GM23338 (cell line): ENCODE data around the gene PDE4D. TPM values are rescaled to one million over a fixed set of nuclear protein-coding genes. Genes with fewer than 3 reads are reported as not detected.

Experiments used
- ATAC-seq: fragments of 200-7000 bp; cut with Tn5 transposase; 3 replicates; pipeline ENCODE4 v1.9.1; 2020
- DNase-seq: peaks from one replicate; pipeline ENCODE4 v3.0.0-alpha.2; 2015; ENCODE audit warnings: low spot score
- H2AFZ ChIP-seq: fragments of 200-600 bp; sonication (generic); 2 replicates; pipeline ENCODE4 v1.8.0; 2016; ENCODE audit warnings: antibody characterized with exemption, mild to moderate bottlenecking, moderate library complexity
- H3F3A ChIP-seq: fragments of 200-600 bp; sonication (generic); replicated peaks from 2 replicates; pipeline ENCODE4 v1.8.0; 2017; ENCODE audit warnings: antibody characterized with exemption, mixed run types, low read depth
- H3K27ac ChIP-seq: fragments of 200-600 bp; sonication (generic); 2 replicates; pipeline ENCODE4 v1.6.1; 2016; ENCODE audit warnings: low read depth
- H3K27me3 ChIP-seq: fragments of 200-600 bp; sonication (generic); 2 replicates; pipeline ENCODE4 v1.8.0; 2016; ENCODE audit warnings: mild to moderate bottlenecking, mixed run types, moderate library complexity; ENCODE audit not compliant: insufficient read depth
- H3K36me3 ChIP-seq: fragments of 200-600 bp; sonication (generic); 2 replicates; pipeline ENCODE4 v1.8.0; 2016; ENCODE audit warnings: mild to moderate bottlenecking; ENCODE audit not compliant: insufficient read depth
- H3K4me1 ChIP-seq: fragments of 200-600 bp; sonication (generic); 2 replicates; pipeline ENCODE4 v1.8.0; 2016; ENCODE audit warnings: mild to moderate bottlenecking, moderate library complexity; ENCODE audit not compliant: insufficient read depth
- H3K4me2 ChIP-seq: fragments of 200-600 bp; sonication (generic); 2 replicates; pipeline ENCODE4 v1.7.1; 2017; ENCODE audit warnings: mixed run types
- H3K4me3 ChIP-seq: fragments of 200-600 bp; sonication (generic); 2 replicates; pipeline ENCODE4 v1.6.1; 2016; ENCODE audit warnings: mixed run types
- H3K79me2 ChIP-seq: fragments of 200-600 bp; sonication (generic); replicated peaks from 2 replicates; pipeline ENCODE4 v1.8.0; 2017; ENCODE audit warnings: mild to moderate bottlenecking; ENCODE audit not compliant: insufficient read depth
- H3K9me2 ChIP-seq: fragments of 200-600 bp; sonication (generic); 2 replicates; pipeline ENCODE4 v1.8.0; 2017; ENCODE audit not compliant: insufficient read depth
- H4K20me1 ChIP-seq: fragments of 200-600 bp; sonication (generic); replicated peaks from 2 replicates; pipeline ENCODE4 v1.8.0; 2017; ENCODE audit warnings: mild to moderate bottlenecking; ENCODE audit not compliant: insufficient read depth
- H3K27ac Mint-ChIP-seq: 2 replicates; pipeline ENCODE4 v1.8.0; 2020; ENCODE audit warnings: inconsistent platforms, mild to moderate bottlenecking, moderate library complexity, mixed read lengths
- H3K27me3 Mint-ChIP-seq: 3 replicates; pipeline ENCODE4 v1.8.0; 2022; ENCODE audit warnings: low read depth, mild to moderate bottlenecking, moderate library complexity, mixed read lengths, inconsistent platforms; ENCODE audit not compliant: insufficient read depth, poor library complexity
- H3K36me3 Mint-ChIP-seq: 3 replicates; pipeline ENCODE4 v1.8.0; 2021; ENCODE audit warnings: low read depth, mild to moderate bottlenecking, inconsistent platforms, moderate library complexity, mixed read lengths
- H3K4me1 Mint-ChIP-seq: 3 replicates; pipeline ENCODE4 v1.8.0; 2020; ENCODE audit warnings: mild to moderate bottlenecking, inconsistent platforms, mixed read lengths
- H3K4me3 Mint-ChIP-seq: 3 replicates; pipeline ENCODE4 v1.8.0; 2021; ENCODE audit warnings: moderate library complexity, mild to moderate bottlenecking, inconsistent platforms, mixed read lengths
- H3K9me3 Mint-ChIP-seq: 3 replicates; pipeline ENCODE4 v1.8.0; 2020; ENCODE audit warnings: moderate library complexity, mild to moderate bottlenecking, inconsistent platforms, mixed read lengths
- CREB1 ChIP-seq: fragments of 250-450 bp; sonication (Bioruptor Pico); IDR thresholded peaks from 2 replicates; pipeline ENCODE4 v1.5.0; 2020; ENCODE audit warnings: low read depth, mild to moderate bottlenecking, moderate library complexity
- EZH2 ChIP-seq: fragments of 200-600 bp; sonication (generic); IDR thresholded peaks from one replicate; pipeline ENCODE4 v1.8.0; 2017; ENCODE audit warnings: antibody characterized with exemption, mild to moderate bottlenecking, low read depth; ENCODE audit not compliant: unreplicated experiment
- EZH2phosphoT487 ChIP-seq: fragments of 200-600 bp; sonication (generic); IDR thresholded peaks from one replicate; pipeline ENCODE4 v1.8.1; 2018; ENCODE audit warnings: antibody characterized with exemption; ENCODE audit not compliant: unreplicated experiment
- JUNB ChIP-seq: IDR thresholded peaks from one replicate; pipeline ENCODE4 v1.6.1; 2016; ENCODE audit warnings: antibody characterized with exemption; ENCODE audit not compliant: unreplicated experiment
- POLR2AphosphoS5 ChIP-seq: IDR thresholded peaks from 2 replicates; pipeline ENCODE4 v1.6.1; 2016; ENCODE audit warnings: antibody characterized with exemption, low read depth
- STAT1 ChIP-seq: IDR thresholded peaks from one replicate; pipeline ENCODE4 v1.6.1; 2016; ENCODE audit warnings: antibody characterized with exemption; ENCODE audit not compliant: unreplicated experiment
- ZNF114 ChIP-seq: fragments of 250-450 bp; sonication (Bioruptor Pico); IDR thresholded peaks from 2 replicates; pipeline ENCODE4 v1.5.0; 2020; ENCODE audit warnings: mild to moderate bottlenecking, moderate library complexity
- ZNF331 ChIP-seq: fragments of 250-450 bp; sonication (Bioruptor Pico); IDR thresholded peaks from 2 replicates; pipeline ENCODE4 v1.5.0; 2020; ENCODE audit warnings: low read depth, mild to moderate bottlenecking, moderate library complexity
- polyA plus RNA-seq: library from polyadenylated mRNA; unstranded; fragments of >200 nt; fragmentation: Nextera tagmentation; extraction: Ambion mirVana; gene quantifications from 2 replicates; pipeline ENCODE4 v1.2.1, GENCODE V29; 2016
- total RNA-seq: library from RNA; depleted of rRNA; stranded (reverse); fragments of >200 nt; shearing (Covaris generic); gene quantifications from 2 replicates; pipeline ENCODE4 v1.2.3, GENCODE V29; 2014
- TF ChIP-seq, protein P1 (sequence below), 2 experiments: fragments of 200-600 bp in 1 of 2; sonication (generic) in 1 of 2; conservative IDR thresholded peaks; 2 replicates each; pipeline versions ENCODE4 v1.5.1 to v1.6.1; 2016 to 2017; ENCODE audit warnings: antibody characterized with exemption in 2 of 2, low read depth in 2 of 2, mild to moderate bottlenecking in 2 of 2, moderate library complexity in 1 of 2
- TF ChIP-seq, protein P2 (sequence below): IDR thresholded peaks from 2 replicates; pipeline ENCODE4 v1.6.1; 2016; ENCODE audit warnings: antibody characterized with exemption
- TF ChIP-seq, protein P3 (sequence below): IDR thresholded peaks from one replicate; pipeline ENCODE4 v1.6.1; 2018; ENCODE audit warnings: antibody characterized with exemption; ENCODE audit not compliant: unreplicated experiment
- TF ChIP-seq, protein P4 (sequence below): fragments of 250-450 bp; sonication (Bioruptor Pico); IDR thresholded peaks from 2 replicates; pipeline ENCODE4 v1.5.0; 2020; ENCODE audit warnings: mild to moderate bottlenecking, moderate library complexity

PDE4D gene
- total and polyA plus RNA-seq, 2 experiments from 2014 or later: 2.1 to 4.7 TPM

DNA sequence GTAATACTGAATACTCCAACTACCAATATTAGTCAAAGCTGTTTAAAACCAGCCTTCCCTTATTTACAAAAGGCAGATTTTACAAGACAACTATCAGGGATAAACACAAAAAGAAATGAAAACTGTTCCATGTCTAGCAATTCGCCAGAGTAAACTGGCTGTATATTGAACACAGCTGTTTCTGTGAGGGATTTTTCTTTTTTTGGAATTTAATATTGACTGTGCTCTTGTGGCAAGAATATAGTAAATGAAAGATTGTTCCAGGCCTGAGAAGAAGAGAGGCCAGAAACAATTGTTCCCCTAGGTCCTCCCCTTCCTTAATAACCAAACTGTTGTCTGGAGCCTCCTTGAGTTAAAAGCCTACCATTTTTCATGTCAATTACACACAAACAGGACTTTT, 188.6 kb downstream of the PDE4D start (continued):
- TF ChIP-seq EZH2phosphoT487: no peak
- TF ChIP-seq STAT1: no peak
- TF ChIP-seq, protein P1, sequence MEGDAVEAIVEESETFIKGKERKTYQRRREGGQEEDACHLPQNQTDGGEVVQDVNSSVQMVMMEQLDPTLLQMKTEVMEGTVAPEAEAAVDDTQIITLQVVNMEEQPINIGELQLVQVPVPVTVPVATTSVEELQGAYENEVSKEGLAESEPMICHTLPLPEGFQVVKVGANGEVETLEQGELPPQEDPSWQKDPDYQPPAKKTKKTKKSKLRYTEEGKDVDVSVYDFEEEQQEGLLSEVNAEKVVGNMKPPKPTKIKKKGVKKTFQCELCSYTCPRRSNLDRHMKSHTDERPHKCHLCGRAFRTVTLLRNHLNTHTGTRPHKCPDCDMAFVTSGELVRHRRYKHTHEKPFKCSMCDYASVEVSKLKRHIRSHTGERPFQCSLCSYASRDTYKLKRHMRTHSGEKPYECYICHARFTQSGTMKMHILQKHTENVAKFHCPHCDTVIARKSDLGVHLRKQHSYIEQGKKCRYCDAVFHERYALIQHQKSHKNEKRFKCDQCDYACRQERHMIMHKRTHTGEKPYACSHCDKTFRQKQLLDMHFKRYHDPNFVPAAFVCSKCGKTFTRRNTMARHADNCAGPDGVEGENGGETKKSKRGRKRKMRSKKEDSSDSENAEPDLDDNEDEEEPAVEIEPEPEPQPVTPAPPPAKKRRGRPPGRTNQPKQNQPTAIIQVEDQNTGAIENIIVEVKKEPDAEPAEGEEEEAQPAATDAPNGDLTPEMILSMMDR (conservative IDR thresholded peaks at IDR 0.05; ENCODE audit: low read depth in 2 of 2): no peak
- TF ChIP-seq JUNB: no peak
- no peak for TF ChIP-seq CREB1 (CRISPR knock-in tag)
- TF ChIP-seq, protein P2, sequence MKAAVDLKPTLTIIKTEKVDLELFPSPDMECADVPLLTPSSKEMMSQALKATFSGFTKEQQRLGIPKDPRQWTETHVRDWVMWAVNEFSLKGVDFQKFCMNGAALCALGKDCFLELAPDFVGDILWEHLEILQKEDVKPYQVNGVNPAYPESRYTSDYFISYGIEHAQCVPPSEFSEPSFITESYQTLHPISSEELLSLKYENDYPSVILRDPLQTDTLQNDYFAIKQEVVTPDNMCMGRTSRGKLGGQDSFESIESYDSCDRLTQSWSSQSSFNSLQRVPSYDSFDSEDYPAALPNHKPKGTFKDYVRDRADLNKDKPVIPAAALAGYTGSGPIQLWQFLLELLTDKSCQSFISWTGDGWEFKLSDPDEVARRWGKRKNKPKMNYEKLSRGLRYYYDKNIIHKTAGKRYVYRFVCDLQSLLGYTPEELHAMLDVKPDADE: no peak
- no peak for TF ChIP-seq POLR2AphosphoS5
- TF ChIP-seq ZNF331 (CRISPR knock-in tag): no peak

DNA sequence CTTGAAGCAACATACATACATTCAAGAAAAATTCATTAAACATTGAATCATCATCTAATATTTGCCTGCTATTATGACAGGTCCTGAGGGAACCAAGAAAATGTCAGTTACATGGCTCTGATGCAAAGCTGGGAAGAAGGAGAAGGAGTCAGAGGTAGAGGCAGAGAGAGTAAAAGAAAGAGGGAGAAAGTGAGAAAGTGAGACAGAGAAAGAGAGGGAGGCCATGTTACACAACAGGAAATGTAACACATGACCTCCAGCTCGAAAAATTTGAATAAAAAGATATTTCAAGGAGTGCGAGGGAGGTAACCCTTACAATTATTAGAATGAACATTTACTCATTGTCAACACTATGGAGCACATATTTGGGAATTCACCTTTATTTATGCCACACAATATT, 189.7 kb downstream of the PDE4D start:
- no peak for DNase-seq
- H3K9me3 Mint-ChIP-seq: no peaks in the 10 kb centered on the region
- H2AFZ ChIP-seq: no peak overlapping the region
- TF ChIP-seq, protein P2: no peak
- TF ChIP-seq CREB1 (CRISPR knock-in tag) (no peak), EZH2phosphoT487 (no peak), ZNF114 (no peak), EZH2 (no peak)
- TF ChIP-seq, protein P3, sequence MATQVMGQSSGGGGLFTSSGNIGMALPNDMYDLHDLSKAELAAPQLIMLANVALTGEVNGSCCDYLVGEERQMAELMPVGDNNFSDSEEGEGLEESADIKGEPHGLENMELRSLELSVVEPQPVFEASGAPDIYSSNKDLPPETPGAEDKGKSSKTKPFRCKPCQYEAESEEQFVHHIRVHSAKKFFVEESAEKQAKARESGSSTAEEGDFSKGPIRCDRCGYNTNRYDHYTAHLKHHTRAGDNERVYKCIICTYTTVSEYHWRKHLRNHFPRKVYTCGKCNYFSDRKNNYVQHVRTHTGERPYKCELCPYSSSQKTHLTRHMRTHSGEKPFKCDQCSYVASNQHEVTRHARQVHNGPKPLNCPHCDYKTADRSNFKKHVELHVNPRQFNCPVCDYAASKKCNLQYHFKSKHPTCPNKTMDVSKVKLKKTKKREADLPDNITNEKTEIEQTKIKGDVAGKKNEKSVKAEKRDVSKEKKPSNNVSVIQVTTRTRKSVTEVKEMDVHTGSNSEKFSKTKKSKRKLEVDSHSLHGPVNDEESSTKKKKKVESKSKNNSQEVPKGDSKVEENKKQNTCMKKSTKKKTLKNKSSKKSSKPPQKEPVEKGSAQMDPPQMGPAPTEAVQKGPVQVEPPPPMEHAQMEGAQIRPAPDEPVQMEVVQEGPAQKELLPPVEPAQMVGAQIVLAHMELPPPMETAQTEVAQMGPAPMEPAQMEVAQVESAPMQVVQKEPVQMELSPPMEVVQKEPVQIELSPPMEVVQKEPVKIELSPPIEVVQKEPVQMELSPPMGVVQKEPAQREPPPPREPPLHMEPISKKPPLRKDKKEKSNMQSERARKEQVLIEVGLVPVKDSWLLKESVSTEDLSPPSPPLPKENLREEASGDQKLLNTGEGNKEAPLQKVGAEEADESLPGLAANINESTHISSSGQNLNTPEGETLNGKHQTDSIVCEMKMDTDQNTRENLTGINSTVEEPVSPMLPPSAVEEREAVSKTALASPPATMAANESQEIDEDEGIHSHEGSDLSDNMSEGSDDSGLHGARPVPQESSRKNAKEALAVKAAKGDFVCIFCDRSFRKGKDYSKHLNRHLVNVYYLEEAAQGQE: no peak
- TF ChIP-seq, protein P4, sequence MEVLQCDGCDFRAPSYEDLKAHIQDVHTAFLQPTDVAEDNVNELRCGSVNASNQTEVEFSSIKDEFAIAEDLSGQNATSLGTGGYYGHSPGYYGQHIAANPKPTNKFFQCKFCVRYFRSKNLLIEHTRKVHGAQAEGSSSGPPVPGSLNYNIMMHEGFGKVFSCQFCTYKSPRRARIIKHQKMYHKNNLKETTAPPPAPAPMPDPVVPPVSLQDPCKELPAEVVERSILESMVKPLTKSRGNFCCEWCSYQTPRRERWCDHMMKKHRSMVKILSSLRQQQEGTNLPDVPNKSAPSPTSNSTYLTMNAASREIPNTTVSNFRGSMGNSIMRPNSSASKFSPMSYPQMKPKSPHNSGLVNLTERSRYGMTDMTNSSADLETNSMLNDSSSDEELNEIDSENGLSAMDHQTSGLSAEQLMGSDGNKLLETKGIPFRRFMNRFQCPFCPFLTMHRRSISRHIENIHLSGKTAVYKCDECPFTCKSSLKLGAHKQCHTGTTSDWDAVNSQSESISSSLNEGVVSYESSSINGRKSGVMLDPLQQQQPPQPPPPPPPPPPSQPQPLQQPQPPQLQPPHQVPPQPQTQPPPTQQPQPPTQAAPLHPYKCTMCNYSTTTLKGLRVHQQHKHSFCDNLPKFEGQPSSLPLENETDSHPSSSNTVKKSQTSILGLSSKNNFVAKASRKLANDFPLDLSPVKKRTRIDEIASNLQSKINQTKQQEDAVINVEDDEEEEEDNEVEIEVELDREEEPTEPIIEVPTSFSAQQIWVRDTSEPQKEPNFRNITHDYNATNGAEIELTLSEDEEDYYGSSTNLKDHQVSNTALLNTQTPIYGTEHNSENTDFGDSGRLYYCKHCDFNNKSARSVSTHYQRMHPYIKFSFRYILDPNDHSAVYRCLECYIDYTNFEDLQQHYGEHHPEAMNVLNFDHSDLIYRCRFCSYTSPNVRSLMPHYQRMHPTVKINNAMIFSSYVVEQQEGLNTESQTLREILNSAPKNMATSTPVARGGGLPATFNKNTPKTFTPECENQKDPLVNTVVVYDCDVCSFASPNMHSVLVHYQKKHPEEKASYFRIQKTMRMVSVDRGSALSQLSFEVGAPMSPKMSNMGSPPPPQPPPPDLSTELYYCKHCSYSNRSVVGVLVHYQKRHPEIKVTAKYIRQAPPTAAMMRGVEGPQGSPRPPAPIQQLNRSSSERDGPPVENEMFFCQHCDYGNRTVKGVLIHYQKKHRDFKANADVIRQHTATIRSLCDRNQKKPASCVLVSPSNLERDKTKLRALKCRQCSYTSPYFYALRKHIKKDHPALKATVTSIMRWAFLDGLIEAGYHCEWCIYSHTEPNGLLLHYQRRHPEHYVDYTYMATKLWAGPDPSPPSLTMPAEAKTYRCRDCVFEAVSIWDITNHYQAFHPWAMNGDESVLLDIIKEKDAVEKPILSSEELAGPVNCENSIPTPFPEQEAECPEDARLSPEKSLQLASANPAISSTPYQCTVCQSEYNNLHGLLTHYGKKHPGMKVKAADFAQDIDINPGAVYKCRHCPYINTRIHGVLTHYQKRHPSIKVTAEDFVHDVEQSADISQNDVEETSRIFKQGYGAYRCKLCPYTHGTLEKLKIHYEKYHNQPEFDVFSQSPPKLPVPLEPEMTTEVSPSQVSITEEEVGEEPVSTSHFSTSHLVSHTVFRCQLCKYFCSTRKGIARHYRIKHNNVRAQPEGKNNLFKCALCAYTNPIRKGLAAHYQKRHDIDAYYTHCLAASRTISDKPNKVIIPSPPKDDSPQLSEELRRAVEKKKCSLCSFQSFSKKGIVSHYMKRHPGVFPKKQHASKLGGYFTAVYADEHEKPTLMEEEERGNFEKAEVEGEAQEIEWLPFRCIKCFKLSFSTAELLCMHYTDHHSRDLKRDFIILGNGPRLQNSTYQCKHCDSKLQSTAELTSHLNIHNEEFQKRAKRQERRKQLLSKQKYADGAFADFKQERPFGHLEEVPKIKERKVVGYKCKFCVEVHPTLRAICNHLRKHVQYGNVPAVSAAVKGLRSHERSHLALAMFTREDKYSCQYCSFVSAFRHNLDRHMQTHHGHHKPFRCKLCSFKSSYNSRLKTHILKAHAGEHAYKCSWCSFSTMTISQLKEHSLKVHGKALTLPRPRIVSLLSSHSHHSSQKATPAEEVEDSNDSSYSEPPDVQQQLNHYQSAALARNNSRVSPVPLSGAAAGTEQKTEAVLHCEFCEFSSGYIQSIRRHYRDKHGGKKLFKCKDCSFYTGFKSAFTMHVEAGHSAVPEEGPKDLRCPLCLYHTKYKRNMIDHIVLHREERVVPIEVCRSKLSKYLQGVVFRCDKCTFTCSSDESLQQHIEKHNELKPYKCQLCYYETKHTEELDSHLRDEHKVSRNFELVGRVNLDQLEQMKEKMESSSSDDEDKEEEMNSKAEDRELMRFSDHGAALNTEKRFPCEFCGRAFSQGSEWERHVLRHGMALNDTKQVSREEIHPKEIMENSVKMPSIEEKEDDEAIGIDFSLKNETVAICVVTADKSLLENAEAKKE (CRISPR knock-in tag): no peak

More for the DNA sequence above, 189.7 kb downstream of the PDE4D start:
- Mint-ChIP-seq H3K27ac (no peak overlapping the region), H3K36me3 (peaks cover 5% of the 10 kb centered on the region; the same call in 1 of the 3 replicates), H3K4me3 (no peak overlapping the region), H3K4me1 (peaks cover 35% of the 10 kb centered on the region), H3K27me3 (no peaks in the 10 kb centered on the region)
- no peaks in the 10 kb centered on the region for H3K79me2 ChIP-seq
- H3K9me2 ChIP-seq: peaks cover 16% of the 10 kb centered on the region; the same call in 1 of the 2 replicates
- no peak overlapping the region for H3K27ac ChIP-seq
- no peak overlapping the region for H3K4me2 ChIP-seq
- H3K4me1 ChIP-seq: peaks cover 22% of the 10 kb centered on the region
- H3K27me3 ChIP-seq: no peaks in the 10 kb centered on the region
- no peaks in the 10 kb centered on the region for H3K36me3 ChIP-seq
- no peaks in the 10 kb centered on the region for H4K20me1 ChIP-seq
- H3K4me3 ChIP-seq: no peak overlapping the region
- H3F3A ChIP-seq: no peaks in the 10 kb centered on the region
- no peak for ATAC-seq
